HEK293T (cell line): ENCODE data around the gene EPRS1.

Experiments
- SP1 ChIP-seq: fragments of 450-650 bp; IDR thresholded peaks from 2 replicates; pipeline ENCODE4 v1.6.1; 2017
- TARDBP ChIP-seq: fragments of 450-650 bp; IDR thresholded peaks from 2 replicates; pipeline ENCODE4 v1.6.1; 2016
- ZNF384 ChIP-seq: fragments of 450-650 bp; IDR thresholded peaks from 2 replicates; pipeline ENCODE4 v1.6.1; 2016
- TF ChIP-seq, protein P1 (sequence below): fragments of 450-650 bp; IDR thresholded peaks from 2 replicates; pipeline ENCODE4 v1.6.1; 2016

- TF ChIP-seq, protein P1, sequence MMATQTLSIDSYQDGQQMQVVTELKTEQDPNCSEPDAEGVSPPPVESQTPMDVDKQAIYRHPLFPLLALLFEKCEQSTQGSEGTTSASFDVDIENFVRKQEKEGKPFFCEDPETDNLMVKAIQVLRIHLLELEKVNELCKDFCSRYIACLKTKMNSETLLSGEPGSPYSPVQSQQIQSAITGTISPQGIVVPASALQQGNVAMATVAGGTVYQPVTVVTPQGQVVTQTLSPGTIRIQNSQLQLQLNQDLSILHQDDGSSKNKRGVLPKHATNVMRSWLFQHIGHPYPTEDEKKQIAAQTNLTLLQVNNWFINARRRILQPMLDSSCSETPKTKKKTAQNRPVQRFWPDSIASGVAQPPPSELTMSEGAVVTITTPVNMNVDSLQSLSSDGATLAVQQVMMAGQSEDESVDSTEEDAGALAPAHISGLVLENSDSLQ, result no peak
- peak; percentile 12; the same call in 1 of the 2 replicates for TF ChIP-seq ZNF384
- no peak for TF ChIP-seq SP1
- no peak for TF ChIP-seq TARDBP
Measured at GRCh38 chr1:220093361-220094015, 47.2 kb upstream of the EPRS1 start.
